PC-9 (cell line): ENCODE results near the gene STK39.

Experiments used
- CTCF ChIP-seq: fragments of 200-600 bp; sonication (generic); conservative IDR thresholded peaks from 2 replicates; pipeline ENCODE4 v1.6.1; 2017; ENCODE audit warnings: mixed run types, antibody characterized with exemption, mild to moderate bottlenecking, moderate library complexity
- EZH2 ChIP-seq: fragments of 200-600 bp; sonication (generic); IDR thresholded peaks from 2 replicates; pipeline ENCODE4 v1.8.0; 2017; ENCODE audit warnings: antibody characterized with exemption, low read depth

DNA sequence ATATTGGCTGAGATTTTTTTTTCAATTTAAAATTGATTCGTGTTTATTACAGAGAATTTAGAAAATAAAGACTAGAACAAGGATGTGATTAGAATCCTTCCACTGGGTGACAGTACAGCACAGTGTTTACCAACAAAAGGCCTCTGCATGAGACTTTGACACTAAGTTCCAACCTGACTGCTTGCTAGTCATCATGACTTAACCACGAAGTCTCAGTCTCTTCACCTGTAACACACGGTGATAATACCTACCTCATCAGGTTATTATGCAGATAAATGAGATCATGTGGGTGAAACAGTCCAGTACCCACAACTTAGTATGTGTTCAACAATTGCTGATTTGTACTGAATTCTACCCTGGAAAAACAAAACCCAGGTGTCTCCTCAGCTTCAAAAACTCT, 151.2 kb downstream of the STK39 start:
- TF ChIP-seq CTCF (no peak), EZH2 (no peak)
